Kidney capillary endothelial cell (primary cell): ENCODE data around the gene LTBP1.

ENCODE experiments used
- DNase-seq: peaks from one replicate; pipeline ENCODE4 v3.0.0-alpha.2; 2018; ENCODE audit warnings: low spot score

LTBP1 gene

DNA sequence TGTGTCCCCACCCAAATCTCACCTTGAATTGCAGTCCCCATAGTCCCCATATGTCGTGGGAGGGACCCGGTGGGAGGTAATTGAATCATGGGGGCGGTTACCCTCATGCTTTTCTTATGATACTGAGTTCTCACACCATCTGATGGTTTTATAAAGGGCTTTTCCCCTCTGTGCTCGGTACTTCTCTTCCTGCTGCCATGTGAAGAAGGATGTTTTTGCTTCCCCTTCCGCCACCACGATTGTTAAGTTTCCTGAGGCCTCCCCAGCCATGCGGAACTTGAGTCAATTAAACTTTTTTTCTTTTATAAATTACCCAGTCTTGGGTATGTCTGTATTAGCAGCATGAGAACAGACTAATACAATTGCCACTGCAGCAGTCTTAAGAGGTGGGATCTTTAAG, 134.9 kb downstream of the LTBP1 start:
- DNase-seq, result no peak

DNA sequence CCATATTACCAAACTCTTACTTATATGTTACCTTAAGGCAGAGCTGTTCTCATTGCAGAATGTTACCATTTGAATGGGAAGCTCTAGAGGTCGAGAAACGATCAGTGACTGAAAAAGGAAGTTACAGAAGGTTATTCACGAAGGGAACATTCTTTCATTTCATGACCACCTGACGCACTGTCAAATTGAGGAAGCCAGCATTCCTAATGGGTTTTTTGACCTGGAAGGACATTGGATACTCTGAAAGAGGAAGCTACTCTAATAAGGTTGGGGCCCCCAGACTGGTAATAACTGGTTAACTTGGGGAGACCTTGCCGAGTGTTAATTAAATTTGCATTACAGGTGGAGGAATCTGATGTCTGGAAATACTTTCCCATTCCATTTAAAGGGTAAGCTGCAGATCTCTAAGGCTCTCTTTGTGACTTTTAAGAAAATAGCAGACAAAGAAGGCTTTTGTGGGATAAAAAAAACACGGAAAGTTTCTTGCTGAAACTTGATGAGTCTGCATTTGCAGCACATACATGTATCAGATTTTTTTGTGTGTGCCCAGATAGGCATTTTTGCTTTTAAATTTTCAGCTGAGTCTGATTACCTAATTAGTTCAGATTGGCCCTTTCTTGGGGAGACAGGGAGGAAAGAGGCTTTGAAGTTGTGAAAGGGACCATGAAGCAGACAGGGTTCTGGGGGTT, 137.1 kb downstream of the LTBP1 start:
- no peak for DNase-seq

DNA sequence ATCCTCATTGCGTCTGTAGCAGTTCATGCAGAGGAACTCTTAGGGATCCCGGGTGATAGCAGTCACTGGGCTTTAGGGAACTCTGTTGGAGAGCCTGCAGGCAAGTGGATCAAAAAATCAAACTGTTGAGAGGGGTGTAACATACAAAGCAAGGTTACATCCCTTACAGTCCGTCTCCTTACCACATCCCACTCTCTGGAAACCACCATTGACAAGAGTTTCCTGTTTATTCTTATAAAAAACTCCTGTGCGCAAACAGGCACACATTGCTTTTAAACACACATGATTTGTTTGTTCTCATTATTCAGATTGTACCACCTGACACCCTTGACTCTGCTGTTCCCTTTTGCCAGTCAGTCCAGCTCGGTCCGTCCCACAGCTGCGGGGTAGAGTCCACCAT, 137.7 kb downstream of the LTBP1 start:
- no peak for DNase-seq

DNA sequence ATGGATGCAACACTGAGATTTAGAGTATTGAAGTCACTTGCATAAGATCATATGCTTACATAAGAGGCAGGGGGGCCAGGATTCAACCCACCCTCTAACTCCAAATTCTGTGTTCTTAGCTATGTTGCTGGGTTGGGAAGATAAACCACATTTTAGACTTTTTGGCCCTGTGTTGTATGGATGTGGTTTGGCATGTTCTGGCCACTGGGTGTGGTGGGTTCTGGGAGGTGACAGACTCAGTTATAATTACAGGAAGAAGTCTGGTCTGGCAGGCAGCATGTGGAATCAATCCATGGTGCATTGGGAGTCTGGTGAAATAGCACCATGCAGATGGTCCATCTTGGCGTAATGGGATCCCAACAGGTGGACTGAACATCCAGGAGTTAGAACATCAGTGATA, 138.9 kb downstream of the LTBP1 start:
- DNase-seq, result no peak

DNA sequence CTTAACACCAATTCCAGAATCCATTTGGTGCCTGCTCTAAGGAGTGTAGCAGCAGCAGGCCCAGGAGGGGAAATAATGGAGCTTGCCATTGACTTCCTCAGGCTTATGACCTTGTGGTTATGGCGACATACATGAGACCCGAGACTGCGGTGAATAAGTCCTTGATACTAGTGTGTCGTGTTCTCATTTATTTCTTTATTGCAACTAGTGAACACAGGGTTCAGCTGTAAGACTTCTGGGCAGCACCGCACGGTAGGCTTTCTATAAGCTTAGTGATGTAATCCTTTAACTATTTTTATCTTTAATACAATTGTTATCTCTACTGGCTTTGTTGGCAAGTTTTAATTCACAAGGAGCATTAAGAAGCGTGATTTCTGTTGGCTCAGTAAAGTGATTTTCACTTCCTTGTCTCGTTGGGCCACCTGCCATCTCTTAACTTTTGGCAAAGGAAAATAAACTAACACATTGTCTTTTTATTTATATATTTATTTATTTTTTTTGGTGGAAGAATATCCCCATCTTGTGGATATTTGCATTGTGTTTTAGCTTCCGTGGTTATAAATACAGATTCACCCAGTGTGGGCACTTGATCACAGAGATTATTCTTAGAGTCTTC, 139.8 kb downstream of the LTBP1 start:
- no peak for DNase-seq

DNA sequence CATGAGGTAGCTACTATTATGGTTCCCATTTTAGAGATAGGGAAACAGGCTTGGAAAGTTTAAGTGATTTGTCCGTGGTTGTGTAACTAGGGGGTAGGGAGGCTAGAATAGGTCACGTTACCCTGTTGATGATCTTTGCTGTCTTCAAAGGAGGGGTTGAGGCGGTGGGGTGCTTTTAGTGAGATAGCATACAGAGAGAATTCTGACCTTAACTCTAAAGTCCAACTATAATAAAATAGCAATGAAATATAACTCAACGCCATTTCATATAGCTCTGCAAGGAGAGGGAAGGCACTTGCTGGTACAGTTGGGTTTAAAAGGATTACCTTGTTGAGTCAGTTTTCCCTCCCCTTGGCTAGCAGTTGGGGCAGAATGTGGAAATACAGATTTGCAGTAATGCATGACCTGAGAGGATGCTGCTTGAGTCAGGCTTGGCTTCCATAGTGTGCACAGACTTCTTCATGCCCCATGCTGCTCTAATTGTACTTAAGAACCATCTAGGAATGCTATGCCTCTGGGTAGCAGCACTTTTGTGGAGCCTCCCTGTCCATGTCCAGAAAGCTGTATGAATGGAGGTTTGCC, 143.9 kb downstream of the LTBP1 start:
- DNase-seq, result no peak

DNA sequence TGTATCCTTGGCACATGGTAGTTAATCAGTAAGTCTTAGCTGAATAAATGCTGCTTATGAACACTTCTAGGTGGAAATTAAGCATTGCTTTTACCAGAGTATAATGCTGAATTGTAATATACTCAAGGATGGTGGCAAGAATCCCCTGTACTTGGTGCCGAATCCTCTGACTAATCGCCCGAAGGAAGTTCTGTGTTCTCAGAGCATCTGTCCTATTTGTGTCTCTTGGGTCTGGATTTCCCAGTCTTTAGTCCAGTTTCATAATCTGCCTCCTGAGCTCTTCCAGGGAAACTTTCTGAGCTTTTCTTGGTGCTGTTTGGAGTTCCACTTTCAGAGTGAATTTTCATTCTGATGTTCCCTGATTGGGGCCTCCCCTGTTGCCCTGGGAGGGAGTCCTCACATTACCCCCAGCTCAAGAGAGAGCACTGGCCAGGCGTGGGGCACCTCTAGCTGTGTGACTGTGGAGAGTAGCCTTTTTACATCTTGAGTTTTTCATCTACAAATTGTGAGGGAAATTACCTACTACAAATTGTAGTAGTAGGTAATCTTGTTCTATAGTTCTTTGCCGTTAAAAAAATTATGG, 144.9 kb downstream of the LTBP1 start:
- DNase-seq, result no peak

DNA sequence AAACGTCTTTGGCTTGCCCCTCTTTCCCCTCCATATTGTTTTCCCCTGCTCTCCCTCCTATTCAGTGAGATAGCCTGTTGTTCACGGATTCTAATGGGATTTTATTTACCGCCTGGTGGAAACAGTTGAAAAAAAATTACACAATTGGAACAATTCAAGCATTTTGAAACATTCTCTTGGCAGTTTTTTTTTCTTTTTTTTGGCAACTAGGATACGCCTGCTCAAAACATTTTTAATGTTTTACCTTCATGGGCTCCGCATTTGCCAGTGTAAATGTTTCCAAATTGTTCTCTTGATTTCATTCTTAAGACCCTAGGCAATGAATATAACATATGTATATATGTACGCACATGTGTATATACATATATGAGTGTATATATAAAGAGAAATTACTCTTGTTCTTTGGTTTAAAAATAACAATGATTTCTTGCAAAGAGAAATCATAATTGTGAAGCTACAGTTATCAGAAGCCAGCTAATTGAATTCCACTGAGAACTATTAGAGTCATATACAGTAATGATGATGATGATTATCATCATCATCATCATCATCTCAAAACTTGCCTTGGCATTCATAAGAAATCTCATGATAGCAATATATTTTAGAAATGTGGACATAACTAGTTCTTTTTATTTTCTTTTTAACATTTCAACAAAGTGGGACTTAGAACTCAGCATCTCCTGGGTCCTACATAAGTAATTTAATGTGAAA, 146.7 kb downstream of the LTBP1 start:
- no peak for DNase-seq

DNA sequence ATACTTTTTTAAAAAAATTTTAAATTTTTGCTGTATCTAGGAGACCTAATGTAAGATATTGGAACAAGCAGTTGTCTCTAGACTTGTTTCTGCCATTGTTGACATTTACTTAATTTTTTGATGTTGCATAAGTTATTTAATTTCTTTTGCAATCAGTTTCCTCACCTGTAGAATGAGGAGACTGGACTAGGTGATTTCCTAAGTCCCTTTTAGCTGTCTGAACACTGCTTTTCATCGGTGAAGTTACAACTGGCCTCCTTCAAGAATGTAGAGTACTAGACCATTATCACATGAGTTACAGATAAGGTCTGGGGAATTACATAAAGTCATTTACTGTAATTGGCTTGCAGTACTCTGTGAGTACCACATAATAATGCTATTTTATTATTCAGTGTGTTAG, 147.6 kb downstream of the LTBP1 start:
- no peak for DNase-seq

DNA sequence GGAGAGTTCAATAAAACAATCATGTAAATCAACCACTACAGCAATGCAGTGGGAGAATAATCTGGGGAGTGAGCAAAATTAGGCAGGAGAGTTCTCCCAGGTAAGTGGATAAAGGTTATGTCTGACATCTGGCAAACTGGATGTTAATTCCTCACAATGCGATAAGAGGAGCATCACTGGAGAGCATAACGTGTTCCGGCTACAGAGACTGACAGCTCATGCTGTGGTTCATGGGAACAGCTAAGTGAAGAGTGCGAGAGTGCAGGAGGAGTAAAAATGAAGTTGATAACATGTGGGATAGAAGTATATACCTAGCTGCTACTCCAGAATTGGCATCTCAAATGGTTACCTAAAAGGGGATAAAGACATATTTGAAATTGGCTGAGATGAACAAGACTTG, 153.2 kb downstream of the LTBP1 start:
- no peak for DNase-seq

DNA sequence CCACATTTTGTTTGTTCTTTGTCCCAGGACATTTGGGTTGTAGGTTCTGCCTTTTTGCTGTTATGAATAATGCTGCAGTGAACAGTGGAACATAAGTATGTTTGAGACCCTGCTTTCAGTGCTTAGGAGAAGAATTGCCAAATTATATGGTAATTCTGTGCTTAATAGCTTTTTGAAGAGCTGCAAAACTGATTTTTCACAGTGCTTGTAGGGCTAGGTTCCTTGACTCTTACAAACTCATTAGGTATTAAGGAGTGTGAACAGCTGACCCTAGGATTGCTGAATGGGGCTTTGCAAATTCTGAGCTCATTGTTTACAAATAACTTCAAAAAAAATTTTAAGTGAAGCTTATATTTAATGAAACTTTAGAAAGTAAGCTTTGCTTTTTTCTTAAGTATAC, 154.2 kb downstream of the LTBP1 start:
- no peak for DNase-seq

DNA sequence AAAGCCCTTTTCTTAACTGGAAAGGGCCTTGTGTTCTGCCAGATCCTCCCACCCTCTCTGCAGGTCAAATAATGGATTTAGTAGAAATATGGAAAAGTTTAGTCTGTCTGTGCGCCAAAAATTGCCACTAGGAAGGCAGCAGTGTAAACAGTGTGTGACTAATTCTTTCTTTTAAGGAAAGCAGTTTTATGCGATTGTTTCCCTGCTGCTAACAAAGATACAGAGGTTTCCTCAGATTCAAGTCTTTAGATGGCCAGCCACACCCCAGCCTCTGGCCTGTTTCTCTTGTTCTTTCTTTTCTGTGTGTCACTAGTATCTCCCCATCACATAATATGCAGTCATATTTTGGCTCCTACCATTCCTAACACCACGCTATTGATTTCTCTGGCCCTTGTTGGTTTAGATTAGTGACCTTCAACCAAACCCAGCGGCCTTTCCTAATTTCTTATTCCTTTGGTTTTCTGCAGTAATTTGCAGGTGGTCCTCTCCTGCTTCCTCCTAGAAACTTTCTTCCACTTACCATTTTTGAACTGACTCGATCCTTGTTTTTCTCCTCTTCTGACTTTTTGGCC, 157.4 kb downstream of the LTBP1 start:
- DNase-seq, result peak; percentile 32

DNA sequence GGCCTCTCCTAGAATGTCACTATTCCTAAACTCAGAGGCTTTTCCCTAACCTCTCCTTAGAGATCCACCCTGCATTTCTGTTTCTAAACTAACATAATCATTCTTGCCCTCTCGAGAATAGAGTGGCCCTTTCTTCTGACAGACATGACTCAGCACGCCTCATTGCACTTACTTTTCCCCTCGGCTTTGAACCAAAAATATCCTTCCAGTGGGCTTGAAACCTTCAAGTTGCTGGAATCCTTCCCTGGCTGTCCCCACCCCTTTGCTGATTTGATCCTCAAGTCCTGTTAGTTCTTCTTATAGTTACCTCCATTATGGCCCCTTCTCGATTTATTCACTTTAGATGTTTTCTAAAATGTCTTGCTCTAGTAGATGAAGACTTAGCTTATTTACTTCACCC, 158.0 kb downstream of the LTBP1 start:
- DNase-seq, result peak; percentile 27

DNA sequence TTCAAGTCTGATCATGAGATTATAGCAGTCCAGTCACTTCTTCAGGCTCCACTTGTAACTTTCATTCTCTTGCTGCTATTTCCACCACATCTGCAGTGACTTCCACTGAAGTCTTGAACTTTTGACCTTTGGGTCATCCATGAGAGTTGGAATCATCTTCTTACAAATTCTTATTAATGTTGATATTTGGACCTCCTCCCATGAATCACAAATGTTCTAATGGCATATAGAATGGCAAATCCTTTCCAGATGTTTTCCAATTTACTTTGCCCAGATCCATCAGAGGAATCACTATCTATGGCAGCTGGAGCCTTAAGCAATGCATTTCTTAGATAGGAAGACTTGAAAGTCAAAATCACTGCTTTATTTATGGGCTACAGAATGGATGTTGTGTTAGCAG, 159.4 kb downstream of the LTBP1 start:
- DNase-seq, result no peak

DNA sequence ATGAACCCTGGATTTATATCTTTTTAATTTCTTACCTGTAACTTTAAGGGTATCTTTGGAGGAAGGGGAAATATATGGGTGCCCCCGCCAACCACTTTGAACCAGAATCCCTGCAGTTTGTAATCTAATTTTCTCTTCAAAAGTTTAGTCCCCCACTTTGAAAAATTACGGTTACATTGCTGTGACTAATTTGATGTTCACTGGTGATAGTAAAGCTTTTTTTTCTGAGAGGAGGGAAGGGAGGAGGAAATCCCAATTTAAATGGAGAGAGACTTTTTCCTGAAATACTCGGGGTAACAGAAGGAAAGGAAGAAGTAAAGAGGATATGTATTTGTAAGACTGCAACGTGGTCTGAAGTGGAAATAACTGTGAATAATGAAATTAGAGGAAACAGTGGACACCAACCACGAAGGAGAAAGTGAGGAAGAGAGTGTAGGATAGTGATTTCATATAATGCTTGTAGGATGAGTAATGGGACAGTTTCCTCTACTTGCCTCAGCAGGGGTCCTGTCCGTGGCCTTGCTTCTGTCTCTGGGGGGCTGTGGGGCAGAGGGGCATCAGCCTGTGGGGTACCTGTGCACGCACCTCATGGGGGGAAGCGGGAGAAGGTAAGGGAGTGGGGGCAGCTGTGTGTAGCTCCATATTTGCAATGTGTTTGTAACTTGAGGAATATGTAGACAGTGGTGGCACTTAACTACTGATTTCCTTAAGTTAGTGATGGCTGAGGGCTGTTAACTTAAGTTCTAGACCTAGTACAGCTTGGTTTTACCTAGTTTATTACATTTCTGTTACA, 161.1 kb downstream of the LTBP1 start:
- DNase-seq, result no peak

DNA sequence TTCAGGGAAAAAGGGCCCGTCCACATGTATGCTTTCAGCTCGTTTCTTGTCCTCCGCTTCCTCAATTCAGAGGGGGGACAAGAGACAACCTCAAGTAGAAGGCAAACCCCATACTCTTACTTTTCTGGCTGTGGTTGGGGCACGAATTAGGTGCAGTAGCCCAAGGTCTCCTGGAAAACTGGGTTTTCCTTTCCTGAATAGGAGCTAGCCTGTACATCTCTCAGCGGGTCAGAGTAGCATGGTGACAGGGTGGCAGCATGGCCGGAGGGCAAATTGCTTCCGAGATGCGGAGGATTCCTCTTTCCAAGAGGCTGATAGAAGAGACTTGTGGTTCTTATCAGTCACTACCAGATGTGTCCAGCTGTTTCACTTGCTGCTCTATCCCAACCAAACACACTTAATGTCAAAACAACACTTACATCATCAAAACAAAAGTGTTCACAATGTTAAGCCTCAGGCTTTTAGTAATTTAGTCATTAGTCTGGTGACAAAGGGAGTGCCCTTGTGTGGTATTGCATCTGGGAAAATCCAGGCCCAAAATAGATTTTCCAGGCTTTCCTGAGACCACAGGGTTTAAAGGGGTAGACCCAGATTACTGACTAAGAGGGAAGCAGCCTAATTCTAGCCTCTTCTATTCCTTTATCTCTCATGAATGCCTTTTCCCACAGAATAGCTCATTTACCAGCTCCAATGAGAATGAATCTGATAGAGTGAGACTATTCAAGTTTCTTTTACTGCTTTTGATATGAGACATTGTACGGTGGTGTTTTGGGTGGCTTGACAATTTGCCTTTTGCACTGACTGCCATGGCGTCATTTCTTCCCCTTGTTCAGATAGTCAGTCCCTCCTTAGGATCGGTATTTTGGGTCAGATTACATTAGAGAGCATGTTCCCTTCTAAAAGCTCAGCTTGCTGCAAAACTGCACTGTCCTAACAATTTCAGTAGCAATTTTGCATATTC, 162.0 kb downstream of the LTBP1 start:
- DNase-seq, result no peak

DNA sequence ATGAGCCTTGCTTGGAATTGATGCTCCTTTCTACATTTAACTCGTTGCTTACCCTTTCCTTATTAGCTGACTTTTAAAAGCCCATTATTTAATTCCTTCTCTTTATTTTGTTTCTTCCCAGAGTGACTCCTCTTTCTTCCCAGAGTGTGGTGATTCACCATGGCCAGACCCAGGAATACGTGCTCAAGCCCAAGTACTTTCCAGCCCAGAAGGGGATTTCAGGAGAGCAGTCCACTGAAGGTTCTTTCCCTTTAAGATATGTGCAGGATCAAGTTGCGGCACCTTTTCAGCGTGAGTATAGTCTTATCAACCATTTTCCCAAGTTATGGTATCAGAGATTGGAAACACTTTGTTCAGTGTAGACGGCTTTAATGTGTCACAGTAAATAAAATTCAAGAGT, 163.7 kb downstream of the LTBP1 start:
- DNase-seq, result no peak

DNA sequence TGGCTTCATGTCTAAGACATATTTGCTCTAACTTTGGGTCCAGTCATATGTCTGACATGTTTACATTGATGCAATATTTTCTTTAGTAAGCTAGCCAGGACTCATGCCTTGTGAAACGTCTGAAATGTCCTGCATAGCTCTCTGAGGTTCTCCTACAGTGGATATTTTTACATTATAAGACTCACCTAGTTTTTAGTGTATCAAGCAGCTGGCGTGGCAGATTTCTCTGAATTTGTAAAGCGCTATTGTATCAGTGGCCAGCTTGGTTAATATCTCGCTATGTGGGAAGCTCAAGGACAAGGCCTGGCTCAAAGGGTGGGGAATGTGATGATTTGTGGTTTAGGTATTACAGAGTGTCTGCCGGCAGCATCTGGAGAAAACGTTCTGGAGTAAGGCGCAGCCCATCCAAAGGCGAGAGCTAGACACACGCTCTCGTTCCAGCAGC, 164.3 kb downstream of the LTBP1 start:
- no peak for DNase-seq

DNA sequence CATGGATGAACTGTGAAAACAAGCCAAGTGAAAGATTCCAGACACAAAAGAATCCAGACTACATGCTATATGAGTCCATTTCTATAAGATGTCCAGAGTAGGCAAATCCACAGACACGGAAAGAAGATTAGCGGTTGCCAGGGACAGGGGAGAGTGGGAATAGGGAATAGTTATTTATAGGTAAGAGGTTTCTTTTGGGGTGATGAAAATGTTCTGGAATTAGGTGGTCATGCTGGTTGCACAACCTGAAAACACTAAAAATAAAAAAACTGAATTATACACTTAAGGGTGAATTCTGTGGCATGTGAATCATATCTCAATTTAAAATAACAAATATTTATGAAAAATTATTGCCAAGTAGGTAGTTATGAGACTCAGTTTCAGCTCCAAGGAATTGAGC, 168.4 kb downstream of the LTBP1 start:
- no peak for DNase-seq

DNA sequence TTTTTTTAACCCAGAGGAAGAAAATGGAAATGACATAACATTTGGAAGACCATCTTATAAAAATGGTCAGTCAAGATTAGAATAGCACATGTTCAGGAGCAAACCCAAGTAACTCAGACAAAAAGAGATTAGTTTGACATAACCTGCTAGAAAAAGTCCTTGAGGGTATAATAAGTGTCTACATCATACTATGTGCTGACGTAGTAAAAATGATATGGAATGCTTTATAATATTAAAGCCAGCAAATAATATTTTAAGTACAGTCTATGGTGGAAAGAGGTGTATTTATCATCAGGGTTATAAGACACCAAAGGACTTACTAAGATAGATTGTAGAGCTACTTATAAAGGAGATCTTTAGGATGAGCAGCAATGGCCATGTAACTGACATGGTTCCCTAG, 169.0 kb downstream of the LTBP1 start:
- DNase-seq, result no peak
